GM19463 (cell line): ENCODE results near the gene RSAD2.
"Not testable (repeated sequence)": the region's sequence is repeated elsewhere in the genome, so short reads cannot be mapped to it uniquely, and the experiment has no call there.

Source experiments
- ATAC-seq: cut with Tn5 transposase; IDR thresholded peaks from one replicate; pipeline ENCODE4 v1.9.1; 2021; ENCODE audit warnings: mild to moderate bottlenecking, moderate library complexity; ENCODE audit not compliant: unreplicated experiment

Gene RSAD2

GRCh38 chr2:6923319-6923718 lies 45.7 kb downstream of the RSAD2 start:
- no peak for ATAC-seq

- no peak for ATAC-seq
Measured at GRCh38 chr2:6924101-6924923, 46.7 kb downstream of the RSAD2 start.

- ATAC-seq = no peak
Measured at GRCh38 chr2:6924924-6925409, 47.4 kb downstream of the RSAD2 start.

GRCh38 chr2:6926071-6926732 lies 48.6 kb downstream of the RSAD2 start:
- no peak for ATAC-seq

- no peak for ATAC-seq
Measured at GRCh38 chr2:6927186-6927585, 49.6 kb downstream of the RSAD2 start.

GRCh38 chr2:6927753-6928152 lies 50.2 kb downstream of the RSAD2 start:
- ATAC-seq = no peak

- ATAC-seq = no peak
Measured at GRCh38 chr2:6928452-6928851, 50.9 kb downstream of the RSAD2 start.

- ATAC-seq = no peak
Measured at GRCh38 chr2:6929196-6929819, 51.7 kb downstream of the RSAD2 start.

GRCh38 chr2:6930923-6931647 lies 53.5 kb downstream of the RSAD2 start:
- ATAC-seq = no peak

- ATAC-seq = no peak
Measured at GRCh38 chr2:6931753-6932152, 54.2 kb downstream of the RSAD2 start.

GRCh38 chr2:6932206-6932605 lies 54.6 kb downstream of the RSAD2 start:
- ATAC-seq = no peak

- ATAC-seq = no peak
Measured at GRCh38 chr2:6932828-6933227, 55.3 kb downstream of the RSAD2 start.

GRCh38 chr2:6933911-6934310 lies 56.3 kb downstream of the RSAD2 start:
- ATAC-seq = no peak

- no peak for ATAC-seq
Measured at GRCh38 chr2:6934345-6934744, 56.8 kb downstream of the RSAD2 start.

- no peak for ATAC-seq
Measured at GRCh38 chr2:6934758-6935651, 57.4 kb downstream of the RSAD2 start.

GRCh38 chr2:6935652-6936020 lies 58.1 kb downstream of the RSAD2 start:
- ATAC-seq = not testable (repeated sequence)

- ATAC-seq = no peak
Measured at GRCh38 chr2:6937157-6937556, 59.6 kb downstream of the RSAD2 start.

- ATAC-seq = no peak
Measured at GRCh38 chr2:6937582-6937981, 60.0 kb downstream of the RSAD2 start.

- no peak for ATAC-seq
Measured at GRCh38 chr2:6939071-6939470, 61.5 kb downstream of the RSAD2 start.

- ATAC-seq = no peak
Measured at GRCh38 chr2:6940820-6941219, 63.2 kb downstream of the RSAD2 start.
